HG03103 (cell line): ENCODE measurements around the gene NAXD.
A peak's percentile ranks its signal among the peaks of the same experiment; 100 is the strongest.
"Not testable (repeated sequence)": the region's sequence is repeated elsewhere in the genome, so short reads cannot be mapped to it uniquely, and the experiment has no call there.

Experiments
- ATAC-seq: cut with Tn5 transposase; IDR thresholded peaks from one replicate; pipeline ENCODE4 v1.9.1; 2021; ENCODE audit warnings: low read depth; ENCODE audit not compliant: unreplicated experiment

Gene NAXD

GRCh38 chr13:110593430-110594130 is 21.8 kb upstream of the NAXD start:
- ATAC-seq: peak; percentile 95

- ATAC-seq: no peak
Observed at GRCh38 chr13:110597041-110597689, 18.2 kb upstream of the NAXD start.

- no peak for ATAC-seq
Observed at GRCh38 chr13:110600261-110600819, 15.0 kb upstream of the NAXD start.

GRCh38 chr13:110600980-110601379 is 14.4 kb upstream of the NAXD start:
- no peak for ATAC-seq

- no peak for ATAC-seq
Observed at GRCh38 chr13:110605132-110605531, 10.2 kb upstream of the NAXD start.

GRCh38 chr13:110606281-110606680 is 9.1 kb upstream of the NAXD start:
- not testable (repeated sequence) for ATAC-seq

GRCh38 chr13:110607675-110608224 is 7.6 kb upstream of the NAXD start:
- no peak for ATAC-seq

- peak; percentile 35 for ATAC-seq
Observed at GRCh38 chr13:110610955-110611595, 4.3 kb upstream of the NAXD start.

GRCh38 chr13:110615005-110615321 is 382 bp upstream of the NAXD start:
- no peak for ATAC-seq

- ATAC-seq: peak; percentile 34
Observed at GRCh38 chr13:110616103-110617101, 1.1 kb downstream of the NAXD start.

- no peak for ATAC-seq
Observed at GRCh38 chr13:110617321-110618072, 2.2 kb downstream of the NAXD start.

GRCh38 chr13:110618167-110618566 is 2.8 kb downstream of the NAXD start:
- no peak for ATAC-seq

- no peak for ATAC-seq
Observed at GRCh38 chr13:110618780-110619179, 3.4 kb downstream of the NAXD start.

- ATAC-seq: no peak
Observed at GRCh38 chr13:110620596-110620995, 5.3 kb downstream of the NAXD start.

- no peak for ATAC-seq
Observed at GRCh38 chr13:110624766-110625756, 9.7 kb downstream of the NAXD start.

GRCh38 chr13:110625771-110626321 is 10.5 kb downstream of the NAXD start:
- no peak for ATAC-seq

GRCh38 chr13:110626521-110626920 is 11.2 kb downstream of the NAXD start:
- ATAC-seq: no peak

- no peak for ATAC-seq
Observed at GRCh38 chr13:110627351-110627750, 12.0 kb downstream of the NAXD start.
